HepG2 (cell line): ENCODE results near the gene ALDH16A1. TPM values are rescaled to one million over a fixed set of nuclear protein-coding genes. Genes with fewer than 3 reads are reported as not detected.

Experiments
- ATAC-seq: fragments of 200-7000 bp; cut with Tn5 transposase; 3 replicates; pipeline ENCODE4 v1.9.1; 2020; ENCODE audit warnings: mild to moderate bottlenecking, moderate library complexity
- BruUV-seq: library from RNA; stranded (reverse); fragments of 400-500 nt; replicated peaks from 2 replicates; lab custom pipeline; 2021; lab: Mats Ljungman, UMichigan
- CTCF ChIA-PET: fragments of 300-600 bp; formaldehyde crosslinking; extraction: SDS; loops from one replicate; lab custom pipeline; 2021; ENCODE audit warnings: low total read pairs, inconsistent platforms, low intra/inter-chr PET ratio; lab: Yijun Ruan, JAX
- POLR2A ChIA-PET: fragments of 350-600 bp; sonication (Branson Sonifier 250); formaldehyde crosslinking; loops from one replicate; lab custom pipeline; 2020; ENCODE audit warnings: antibody characterized with exemption, inconsistent platforms; lab: Yijun Ruan, JAX
- DNase-seq: peaks from one replicate; pipeline ENCODE4 v3.0.0-alpha.2; 2015; ENCODE audit warnings: low spot score
- FAIRE-seq: peaks from 3 replicates; lab custom pipeline; 2011; peaks lifted over from hg19 to GRCh38; lab: Jason Lieb, UNC
- H2AFZ ChIP-seq: one replicate; pipeline ENCODE4 v1.6.1; 2011; ENCODE audit warnings: low read length, inconsistent platforms
- H3K27ac ChIP-seq: fragments of 300-600 bp; 3 replicates; pipeline ENCODE4 v1.8.0; 2011; ENCODE audit warnings: mixed run types, mild to moderate bottlenecking, mixed read lengths, low read length, inconsistent platforms; ENCODE audit not compliant: insufficient read depth; ENCODE audit errors: extremely low read length
- H3K27me3 ChIP-seq, 2 experiments: fragments of 200-600 bp in 1 of 2; 2 replicates in 1 of 2; 3 replicates in 1 of 2; pipeline versions ENCODE4 v1.6.0 to v1.8.0; 2011; ENCODE audit warnings: low read length in 2 of 2, mild to moderate bottlenecking in 2 of 2, moderate library complexity in 2 of 2, inconsistent platforms in 1 of 2; ENCODE audit not compliant: insufficient read depth in 2 of 2, control insufficient read depth in 1 of 2
- H3K36me3 ChIP-seq, 2 experiments: fragments of 200-600 bp in 1 of 2; replicated peaks in 1 of 2; 2 replicates in 1 of 2; 3 replicates in 1 of 2; pipeline versions ENCODE4 v1.5.1 to v1.8.0; 2011; ENCODE audit warnings: low read length in 2 of 2, inconsistent platforms in 1 of 2; ENCODE audit not compliant: insufficient read depth in 2 of 2, control insufficient read depth in 1 of 2
- H3K4me1 ChIP-seq: 2 replicates; pipeline ENCODE4 v1.5.1; 2012; ENCODE audit warnings: low read length, inconsistent platforms; ENCODE audit not compliant: insufficient read depth
- H3K4me2 ChIP-seq: 2 replicates; pipeline ENCODE4 v1.6.0; 2011; ENCODE audit warnings: low read depth, low read length, inconsistent platforms
- H3K4me3 ChIP-seq, 3 experiments: fragments of 200-600 bp in 1 of 3; sonication (generic), shearing (Covaris generic) in 1 of 3; replicated peaks in 1 of 3; 2 replicates each; pipeline ENCODE4 v1.5.1; 2011 to 2016; ENCODE audit warnings: low read length in 3 of 3, inconsistent platforms in 2 of 3, low read depth in 2 of 3, mild to moderate bottlenecking in 2 of 3, control low read depth in 1 of 3, mixed read lengths in 1 of 3; ENCODE audit not compliant: insufficient read depth in 1 of 3
- H3K79me2 ChIP-seq: one replicate; pipeline ENCODE4 v1.6.1; 2011; ENCODE audit warnings: low read length, inconsistent platforms; ENCODE audit not compliant: insufficient read depth
- H3K9ac ChIP-seq: 2 replicates; pipeline ENCODE4 v1.6.0; 2011; ENCODE audit warnings: mild to moderate bottlenecking, low read depth, low read length, inconsistent platforms; ENCODE audit not compliant: insufficient read depth
- H3K9me3 ChIP-seq: 2 replicates; pipeline ENCODE4 v1.5.1; 2012; ENCODE audit warnings: mild to moderate bottlenecking, low read length
- H4K20me1 ChIP-seq: 2 replicates; pipeline ENCODE4 v1.6.0; 2011; ENCODE audit warnings: inconsistent platforms, mild to moderate bottlenecking, low read length, moderate library complexity; ENCODE audit not compliant: insufficient read depth
- ATF7 ChIP-seq, 2 experiments: fragments of 450-650 bp in 1 of 2; sonication (generic) in 1 of 2; formaldehyde crosslinking in 1 of 2; IDR thresholded peaks; 2 replicates each; pipeline versions ENCODE4 v1.4.0 to v1.6.1; 2016 to 2020; ENCODE audit warnings: antibody characterized with exemption in 1 of 2, mild to moderate bottlenecking in 1 of 2, missing genetic modification reagents in 1 of 2
- CAMTA2 ChIP-seq: sonication (generic); formaldehyde crosslinking; IDR thresholded peaks from 2 replicates; pipeline ENCODE4 v1.4.0; 2020; ENCODE audit warnings: mild to moderate bottlenecking, missing genetic modification reagents, borderline replicate concordance
- NFIC ChIP-seq: IDR thresholded peaks from 2 replicates; pipeline ENCODE4 v1.6.1; 2012; ENCODE audit warnings: mild to moderate bottlenecking, low read length, inconsistent platforms
- NFRKB ChIP-seq: fragments of 450-650 bp; IDR thresholded peaks from 2 replicates; pipeline ENCODE4 v1.6.1; 2017
- POLR2AphosphoS5 ChIP-seq: IDR thresholded peaks from 2 replicates; pipeline ENCODE4 v1.6.1; 2012; ENCODE audit warnings: low read depth, low read length
- SNRNP70 ChIP-seq: fragments of 200-400 bp; formaldehyde crosslinking; IDR thresholded peaks from 2 replicates; pipeline ENCODE4 v1.6.1; 2017; ENCODE audit warnings: mild to moderate bottlenecking, low read depth, low read length, moderate library complexity
- STAG1 ChIP-seq: sonication (generic); formaldehyde crosslinking; IDR thresholded peaks from 2 replicates; pipeline ENCODE4 v1.4.0; 2020; ENCODE audit warnings: missing genetic modification reagents
- ZBTB38 ChIP-seq: sonication (generic); formaldehyde crosslinking; IDR thresholded peaks from 2 replicates; pipeline ENCODE4 v1.5.1; 2020; ENCODE audit warnings: mild to moderate bottlenecking, missing genetic modification reagents
- ZC3H4 ChIP-seq: sonication (generic); formaldehyde crosslinking; IDR thresholded peaks from 2 replicates; pipeline ENCODE4 v1.4.0; 2020; ENCODE audit warnings: missing genetic modification reagents, borderline replicate concordance
- ZFYVE20 ChIP-seq: sonication (generic); formaldehyde crosslinking; IDR thresholded peaks from 2 replicates; pipeline ENCODE4 v1.8.0; 2023; ENCODE audit warnings: low read depth, mild to moderate bottlenecking, moderate library complexity, missing genetic modification reagents, borderline replicate concordance
- ZNF224 ChIP-seq: sonication (generic); formaldehyde crosslinking; IDR thresholded peaks from 2 replicates; pipeline ENCODE4 v1.5.0; 2020; ENCODE audit warnings: mild to moderate bottlenecking, missing genetic modification reagents
- ZNF34 ChIP-seq: sonication (generic); formaldehyde crosslinking; IDR thresholded peaks from 2 replicates; pipeline ENCODE4 v1.4.0; 2020; ENCODE audit warnings: mild to moderate bottlenecking, missing genetic modification reagents, borderline replicate concordance
- ZNF724P ChIP-seq: sonication (generic); formaldehyde crosslinking; IDR thresholded peaks from 2 replicates; pipeline ENCODE4 v1.8.0; 2022; ENCODE audit warnings: missing genetic modification reagents, borderline replicate concordance
- ZNF766 ChIP-seq: sonication (generic); formaldehyde crosslinking; IDR thresholded peaks from 2 replicates; pipeline ENCODE4 v1.5.0; 2020; ENCODE audit warnings: missing genetic modification reagents, borderline replicate concordance
- WGBS: methylation state at CpG from one replicate; pipeline ENCODE4 v1.1.6; 2017; ENCODE audit warnings: low lambda C conversion rate; 5-methylcytosine and 5-hydroxymethylcytosine counted together
- in situ Hi-C: cut with HindIII; loops from 2 replicates; pipeline ENCODE4 v1.10.0; 2017; ENCODE audit warnings: low pct_unique_long_range_greater_than_20kb; ENCODE audit not compliant: extremely low pct_ligation_motif_present
- intact Hi-C: fragments of 100-400 bp; cut with micrococcal nuclease; formaldehyde crosslinking; loops from one replicate; pipeline ENCODE4 v1.10.0; 2022; ENCODE audit not compliant: unreplicated experiment
- polyA plus RNA-seq, 8 experiments: library from polyadenylated mRNA; depleted of rRNA in 3 of 8; stranded (reverse) in 7 of 8; unstranded in 1 of 8; fragments of >200 nt; fragmentation: Illumina TruSeq in 4 of 8; extraction: Trizol in 4 of 8; gene quantifications; 2 replicates each; pipeline versions ENCODE4 v1.2.1 to v1.2.3, GENCODE V29; 2011 to 2016; ENCODE audit warnings: low read depth in 4 of 8, missing spikeins in 1 of 8, mixed read lengths in 1 of 8; ENCODE audit not compliant: insufficient read depth in 1 of 8
- total RNA-seq, 5 experiments: library from RNA; depleted of rRNA; stranded (reverse); fragments of >200 nt; fragmentation: Illumina TruSeq; extraction: Trizol; gene quantifications; 2 replicates each; pipeline ENCODE4 v1.2.3, GENCODE V29; 2016; ENCODE audit warnings: low read depth in 1 of 5
- TF ChIP-seq, protein P1 (sequence below): sonication (generic); formaldehyde crosslinking; IDR thresholded peaks from 2 replicates; pipeline ENCODE4 v1.4.0; 2020; ENCODE audit warnings: mild to moderate bottlenecking, low read depth, missing genetic modification reagents
- TF ChIP-seq, protein P2 (sequence below): sonication (generic); formaldehyde crosslinking; IDR thresholded peaks from 2 replicates; pipeline ENCODE4 v1.5.0; 2020; ENCODE audit warnings: mild to moderate bottlenecking, missing genetic modification reagents, borderline replicate concordance

Gene ALDH16A1
- total and polyA plus RNA-seq, 2 of the 13 experiments (the other 11 are each of a cell fraction or from before 2014, with no cell fraction given): 8.4 to 34.9 TPM

GRCh38 chr19:49403404-49404187 is 49.4 kb upstream of the ALDH16A1 start:
- ChIA-PET CTCF (no interaction called here), POLR2A (no interaction called here)
- FAIRE-seq (no peak), DNase-seq (no peak), ATAC-seq (no peak)
- no peaks in the 10 kb centered on the region for H3K79me2 ChIP-seq
- 23% methylated on average over 3 of the region's 7 CpGs for WGBS
- H3K9ac ChIP-seq: no peak overlapping the region
- BruUV-seq: no TSS peak
- peaks cover 7 to 17% of the 10 kb centered on the region in 2 experiments; a peak in 4 of 5 replicates for H3K27me3 ChIP-seq
- H3K4me1 ChIP-seq: 0 out of 2 replicates have a peak, but pooled peaks cover 13% of the 10 kb centered on the region
- H4K20me1 ChIP-seq: no peaks in the 10 kb centered on the region
- in situ Hi-C loops: no loop called here
- no peak overlapping the region for H3K27ac ChIP-seq
- H2AFZ ChIP-seq: no peak overlapping the region
- no peak overlapping the region for H3K4me3 ChIP-seq
- H3K9me3 ChIP-seq: no peaks in the 10 kb centered on the region
- H3K36me3 ChIP-seq: no peaks in the 10 kb centered on the region
- intact Hi-C loops: no loop called here
- no peak overlapping the region for H3K4me2 ChIP-seq
- TF ChIP-seq ATF7 (IDR thresholded peaks at IDR 0.05) (no peak), ATF7 (CRISPR knock-in tag; IDR thresholded peaks at IDR 0.05) (no peak), ZNF766 (CRISPR knock-in tag) (no peak), NFIC (no peak), ZC3H4 (CRISPR knock-in tag) (no peak), NFRKB (no peak), ZNF34 (CRISPR knock-in tag) (no peak), POLR2AphosphoS5 (no peak), CAMTA2 (no peak), SNRNP70 (no peak), STAG1 (CRISPR knock-in tag) (no peak), ZFYVE20 (CRISPR knock-in tag) (no peak), ZNF224 (no peak), ZBTB38 (CRISPR knock-in tag) (no peak), ZNF724P (CRISPR knock-in tag) (no peak)
- TF ChIP-seq, protein P1, sequence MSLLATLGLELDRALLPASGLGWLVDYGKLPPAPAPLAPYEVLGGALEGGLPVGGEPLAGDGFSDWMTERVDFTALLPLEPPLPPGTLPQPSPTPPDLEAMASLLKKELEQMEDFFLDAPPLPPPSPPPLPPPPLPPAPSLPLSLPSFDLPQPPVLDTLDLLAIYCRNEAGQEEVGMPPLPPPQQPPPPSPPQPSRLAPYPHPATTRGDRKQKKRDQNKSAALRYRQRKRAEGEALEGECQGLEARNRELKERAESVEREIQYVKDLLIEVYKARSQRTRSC (CRISPR knock-in tag): no peak
- TF ChIP-seq, protein P2, sequence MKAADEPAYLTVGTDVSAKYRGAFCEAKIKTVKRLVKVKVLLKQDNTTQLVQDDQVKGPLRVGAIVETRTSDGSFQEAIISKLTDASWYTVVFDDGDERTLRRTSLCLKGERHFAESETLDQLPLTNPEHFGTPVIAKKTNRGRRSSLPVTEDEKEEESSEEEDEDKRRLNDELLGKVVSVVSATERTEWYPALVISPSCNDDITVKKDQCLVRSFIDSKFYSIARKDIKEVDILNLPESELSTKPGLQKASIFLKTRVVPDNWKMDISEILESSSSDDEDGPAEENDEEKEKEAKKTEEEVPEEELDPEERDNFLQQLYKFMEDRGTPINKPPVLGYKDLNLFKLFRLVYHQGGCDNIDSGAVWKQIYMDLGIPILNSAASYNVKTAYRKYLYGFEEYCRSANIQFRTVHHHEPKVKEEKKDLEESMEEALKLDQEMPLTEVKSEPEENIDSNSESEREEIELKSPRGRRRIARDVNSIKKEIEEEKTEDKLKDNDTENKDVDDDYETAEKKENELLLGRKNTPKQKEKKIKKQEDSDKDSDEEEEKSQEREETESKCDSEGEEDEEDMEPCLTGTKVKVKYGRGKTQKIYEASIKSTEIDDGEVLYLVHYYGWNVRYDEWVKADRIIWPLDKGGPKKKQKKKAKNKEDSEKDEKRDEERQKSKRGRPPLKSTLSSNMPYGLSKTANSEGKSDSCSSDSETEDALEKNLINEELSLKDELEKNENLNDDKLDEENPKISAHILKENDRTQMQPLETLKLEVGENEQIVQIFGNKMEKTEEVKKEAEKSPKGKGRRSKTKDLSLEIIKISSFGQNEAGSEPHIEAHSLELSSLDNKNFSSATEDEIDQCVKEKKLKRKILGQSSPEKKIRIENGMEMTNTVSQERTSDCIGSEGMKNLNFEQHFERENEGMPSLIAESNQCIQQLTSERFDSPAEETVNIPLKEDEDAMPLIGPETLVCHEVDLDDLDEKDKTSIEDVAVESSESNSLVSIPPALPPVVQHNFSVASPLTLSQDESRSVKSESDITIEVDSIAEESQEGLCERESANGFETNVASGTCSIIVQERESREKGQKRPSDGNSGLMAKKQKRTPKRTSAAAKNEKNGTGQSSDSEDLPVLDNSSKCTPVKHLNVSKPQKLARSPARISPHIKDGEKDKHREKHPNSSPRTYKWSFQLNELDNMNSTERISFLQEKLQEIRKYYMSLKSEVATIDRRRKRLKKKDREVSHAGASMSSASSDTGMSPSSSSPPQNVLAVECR (CRISPR knock-in tag): no peak
